Measurements from ENCODE around the gene TARBP1. TPM values are rescaled to one million over a fixed set of nuclear protein-coding genes. Genes with fewer than 3 reads are reported as not detected.

The TARBP1 gene
- polyA plus RNA-seq, 2 of the 4 experiments (the other 2 are of a cell fraction), result 22.4 to 41.1 TPM

GRCh38 chr1:234371414-234371813 is 107.6 kb downstream of the TARBP1 start:
- ChIA-PET CTCF (interaction anchor here (0.5 to 1.2 kb wide), 4 partner anchors 38 to 264 kb away, joined by 3 to 6 read pairs (median 3); no protein-coding TSS in a partner anchor), POLR2A (interaction anchor here (1.3 kb wide), 1 partner anchor 15 kb away, joined by 4 read pairs; no protein-coding TSS in a partner anchor)
- peak in 1 of 2 experiments; percentile 55 for DNase-seq (ENCODE audit: low read depth in 1 of 2, low spot score in 1 of 2)

GRCh38 chr1:234369784-234370183 is 109.2 kb downstream of the TARBP1 start:
- POLR2A ChIA-PET, result no interaction called here
- ATAC-seq, result no peak
- CTCF ChIA-PET, result interaction anchor here (0.9 to 1.2 kb wide), 2 partner anchors 9 to 60 kb away, joined by 3 to 4 read pairs; no protein-coding TSS in a partner anchor
- Histone ChIP-seq H3K9me3 (no peaks in the 10 kb centered on the region), H3K4me3 (no peak overlapping the region), H3K4me2 (peak overlapping the region; percentile 35), H3K27ac (peak overlapping the region; percentile 83 to 95), H3K4me1 (peaks cover 37% of the 10 kb centered on the region)
- WGBS (ENCODE audit: missing lambda C conversion rate), result 2% methylated on average over 1 of the region's 1 CpG
- DNase-seq (ENCODE audit: low read depth in 1 of 2, low spot score in 1 of 2), result peak in 1 of 2 experiments; percentile 75
- FAIRE-seq, result no peak
- TF ChIP-seq GATA3 (IDR thresholded peaks at IDR 0.05; ENCODE audit: borderline replicate concordance), result peak; percentile 27; the same call in 1 of the 2 replicates
- 0 out of 2 replicates have a peak, but pooled peaks have one; percentile 47 for TF ChIP-seq HOXB5 (CRISPR knock-in tag; IDR thresholded peaks at IDR 0.05)
- no peak for TF ChIP-seq FOSL2 (IDR thresholded peaks at IDR 0.05)
- 0 out of 2 replicates have a peak, but pooled peaks have one; percentile 11 for TF ChIP-seq FOSL2 (CRISPR knock-in tag; IDR thresholded peaks at IDR 0.05)
- no peak for TF ChIP-seq ESRRA (IDR thresholded peaks at IDR 0.05; ENCODE audit: borderline replicate concordance, low read length)
- TF ChIP-seq MAX (IDR thresholded peaks at IDR 0.05), result 0 out of 2 replicates have a peak, but pooled peaks have one; percentile 14
- TF ChIP-seq SMC3 (IDR thresholded peaks at IDR 0.05), result no peak
- peak; percentile 12; the same call in 1 of the 2 replicates for TF ChIP-seq HOXA7 (CRISPR knock-in tag; IDR thresholded peaks at IDR 0.05)
- TF ChIP-seq CEBPB (IDR thresholded peaks at IDR 0.05), result peak; percentile 28 to 90; a peak in 3 of 4 replicates
- TF ChIP-seq HOXB13 (CRISPR knock-in tag; IDR thresholded peaks at IDR 0.05; ENCODE audit: low read depth), result peak; percentile 66; the same call in 1 of the 2 replicates
- peak; percentile 98 for TF ChIP-seq MAFK (IDR thresholded peaks at IDR 0.05; ENCODE audit: partially characterized antibody)
- TF ChIP-seq RNF2 (IDR thresholded peaks at IDR 0.05; ENCODE audit: borderline replicate concordance, low read depth), result no peak
- TF ChIP-seq NFE2L2 (conservative IDR thresholded peaks at IDR 0.05; ENCODE audit: low read length), result peak; percentile 95

More at GRCh38 chr1:234371414-234371813, 107.6 kb downstream of the TARBP1 start:
- TF ChIP-seq ATOH8 (CRISPR knock-in tag; IDR thresholded peaks at IDR 0.05; ENCODE audit: low read depth), result no peak
- TF ChIP-seq FOSL2 (IDR thresholded peaks at IDR 0.05), result no peak
- 0 out of 2 replicates have a peak, but pooled peaks have one; percentile 8 for TF ChIP-seq FOSL2 (CRISPR knock-in tag; IDR thresholded peaks at IDR 0.05)
- no peak for TF ChIP-seq CBX2 (IDR thresholded peaks at IDR 0.05; ENCODE audit: borderline replicate concordance, low read depth)
- no peak for TF ChIP-seq GATA3 (IDR thresholded peaks at IDR 0.05; ENCODE audit: borderline replicate concordance)
- TF ChIP-seq ZNF302 (CRISPR knock-in tag; IDR thresholded peaks at IDR 0.05), result 0 out of 2 replicates have a peak, but pooled peaks have one; percentile 15
- H3K4me3 ChIP-seq, result no peak overlapping the region
- peak overlapping the region; percentile 88 for H3K4me2 ChIP-seq
- peaks cover 38% of the 10 kb centered on the region for H3K4me1 ChIP-seq
- ATAC-seq, result no peak
- WGBS (ENCODE audit: missing lambda C conversion rate), result 28% methylated on average over 2 of the region's 2 CpGs
- H3K27ac ChIP-seq, result peak overlapping the region; percentile 68 to 95
- FAIRE-seq, result no peak
- no peaks in the 10 kb centered on the region for H3K9me3 ChIP-seq

- Histone ChIP-seq H3K4me2 (no peak overlapping the region; the same call in 2 of the 3 replicates), H3K4me1 (peaks cover 32% of the 10 kb centered on the region), H3K4me3 (no peak overlapping the region), H3K9me3 (no peaks in the 10 kb centered on the region), H3K27ac (peak overlapping the region; percentile 83 to 95)
- DNase-seq (ENCODE audit: low read depth in 1 of 2, low spot score in 1 of 2) (no peak), FAIRE-seq (no peak), ATAC-seq (no peak)
- WGBS (ENCODE audit: missing lambda C conversion rate), result 96% methylated on average over 3 of the region's 3 CpGs
- no peak for TF ChIP-seq TFCP2L1 (CRISPR knock-in tag; IDR thresholded peaks at IDR 0.05)
- no peak for TF ChIP-seq CTCF (IDR thresholded peaks at IDR 0.05)
- no peak for TF ChIP-seq EHMT2 (IDR thresholded peaks at IDR 0.05; ENCODE audit: low read depth)
- no peak for TF ChIP-seq CBX8 (IDR thresholded peaks at IDR 0.05)
- no peak for TF ChIP-seq HOXB13 (CRISPR knock-in tag; IDR thresholded peaks at IDR 0.05; ENCODE audit: low read depth)
- TF ChIP-seq CBX2 (IDR thresholded peaks at IDR 0.05; ENCODE audit: borderline replicate concordance, low read depth), result no peak
- TF ChIP-seq SREBF2 (IDR thresholded peaks at IDR 0.05), result no peak
- no peak for TF ChIP-seq ZC3H11A (IDR thresholded peaks at IDR 0.05)
- TF ChIP-seq NFE2L2 (conservative IDR thresholded peaks at IDR 0.05; ENCODE audit: low read length), result no peak
- no peak for TF ChIP-seq PHF8 (IDR thresholded peaks at IDR 0.05; ENCODE audit: borderline replicate concordance, low read depth)
- TF ChIP-seq JUNB (IDR thresholded peaks at IDR 0.05), result no peak
- TF ChIP-seq CHD2 (IDR thresholded peaks at IDR 0.05; ENCODE audit: low read length, partially characterized antibody), result no peak
- TF ChIP-seq ATOH8 (CRISPR knock-in tag; IDR thresholded peaks at IDR 0.05; ENCODE audit: low read depth), result no peak
- no peak for TF ChIP-seq RNF2 (IDR thresholded peaks at IDR 0.05; ENCODE audit: borderline replicate concordance, low read depth)
- TF ChIP-seq ZFP36 (IDR thresholded peaks at IDR 0.05; ENCODE audit: borderline replicate concordance, partially characterized antibody), result no peak
- TF ChIP-seq FOSL2 (IDR thresholded peaks at IDR 0.05), result no peak
- no peak for TF ChIP-seq FOSL2 (CRISPR knock-in tag; IDR thresholded peaks at IDR 0.05)
- POLR2A ChIA-PET, result no interaction called here
- CTCF ChIA-PET, result interaction anchor here (0.9 to 1.6 kb wide), 2 partner anchors 8 to 257 kb away, joined by 3 read pairs; no protein-coding TSS in a partner anchor
These were observed 109.9 kb downstream of the TARBP1 start for GRCh38 chr1:234369033-234369430.
